K562 (cell line): ENCODE measurements around the gene GAB2. TPM values are rescaled to one million over a fixed set of nuclear protein-coding genes. Genes with fewer than 3 reads are reported as not detected.

ENCODE experiments used
- BRD9 ChIP-seq: fragments of 450-650 bp; IDR thresholded peaks from 2 replicates; pipeline ENCODE4 v1.6.1; 2018; ENCODE audit warnings: low read depth; ENCODE audit not compliant: partially characterized antibody
- BRF2 ChIP-seq: IDR thresholded peaks from 3 replicates; pipeline ENCODE4 v1.6.1; 2011; ENCODE audit warnings: borderline replicate concordance, mild to moderate bottlenecking; ENCODE audit not compliant: insufficient read length, insufficient read depth
- CBX8 ChIP-seq: fragments of 200-600 bp; sonication (generic); IDR thresholded peaks from 2 replicates; pipeline ENCODE4 v1.6.1; 2012; ENCODE audit warnings: borderline replicate concordance, mixed run types, low read depth, mild to moderate bottlenecking, moderate library complexity, mixed read lengths, low read length, control low read depth, inconsistent platforms; ENCODE audit not compliant: poor library complexity, severe bottlenecking; ENCODE audit errors: extremely low read depth
- CREB3L1 ChIP-seq: fragments of 450-650 bp; IDR thresholded peaks from 2 replicates; pipeline ENCODE4 v1.6.1; 2014; ENCODE audit warnings: low read depth, mild to moderate bottlenecking, moderate library complexity, borderline replicate concordance
- CTCF ChIP-seq, 3 experiments: IDR thresholded peaks in 2 of 3; conservative IDR thresholded peaks in 1 of 3; 2 replicates each; pipeline ENCODE4 v1.5.1; 2011 to 2012; ENCODE audit warnings: low read length in 3 of 3, mild to moderate bottlenecking in 3 of 3, control low read depth in 2 of 3, improper control_type of control experiment in 1 of 3, inconsistent platforms in 1 of 3, low read depth in 1 of 3, mixed read lengths in 1 of 3, moderate library complexity in 1 of 3; ENCODE audit not compliant: insufficient read depth in 2 of 3
- HOMEZ ChIP-seq: fragments of 250-450 bp; sonication (Bioruptor Pico); IDR thresholded peaks from 2 replicates; pipeline ENCODE4 v1.4.0; 2020; ENCODE audit warnings: mild to moderate bottlenecking, moderate library complexity
- KLF13 ChIP-seq: fragments of 450-650 bp; IDR thresholded peaks from 2 replicates; pipeline ENCODE4 v1.6.1; 2016; ENCODE audit warnings: missing genetic modification characterization, low read depth, mild to moderate bottlenecking, missing compliant biosample characterization, moderate library complexity, borderline replicate concordance
- MNT ChIP-seq, 2 experiments: fragments of 450-650 bp; conservative IDR thresholded peaks; 2 replicates each; pipeline ENCODE4 v1.6.1; 2017; ENCODE audit warnings: mild to moderate bottlenecking in 2 of 2, moderate library complexity in 2 of 2
- RFX7 ChIP-seq: fragments of 250-450 bp; sonication (Bioruptor Pico); IDR thresholded peaks from 2 replicates; pipeline ENCODE4 v1.5.1; 2021; ENCODE audit warnings: mild to moderate bottlenecking
- XRCC5 ChIP-seq: fragments of 200-400 bp; formaldehyde crosslinking; IDR thresholded peaks from 2 replicates; pipeline ENCODE4 v1.6.1; 2017; ENCODE audit warnings: low read depth, mild to moderate bottlenecking, low read length
- ZNF175 ChIP-seq: fragments of 200-800 bp; sonication (Bioruptor generic); IDR thresholded peaks from 2 replicates; pipeline ENCODE4 v1.6.1; 2016; ENCODE audit warnings: low read depth, mild to moderate bottlenecking, missing genetic modification characterization, missing compliant biosample characterization
- polyA plus RNA-seq, 8 experiments: library from polyadenylated mRNA; depleted of rRNA in 4 of 8; stranded (reverse) in 5 of 8; unstranded in 3 of 8; fragments of >200 nt; fragmentation: Nextera tagmentation in 2 of 8; fragmentation: Illumina TruSeq in 1 of 8; extraction: Ambion mirVana in 2 of 8; extraction: Trizol in 1 of 8; gene quantifications; 2 replicates each; pipeline versions ENCODE4 v1.2.1 to v1.2.3, GENCODE V29; 2011 to 2014; ENCODE audit warnings: inconsistent platforms in 1 of 8, missing spikeins in 1 of 8
- total RNA-seq, 7 experiments: library from RNA; depleted of rRNA in 6 of 7; stranded (reverse); fragments of >200 nt in 6 of 7; fragmentation: Illumina TruSeq in 2 of 7; extraction: Trizol in 2 of 7; gene quantifications; 2 replicates each; pipeline versions ENCODE4 v1.2.1 to v1.2.3, GENCODE V29; 2011 to 2021; ENCODE audit warnings: low replicate concordance in 1 of 7
- TF ChIP-seq, protein P1 (sequence below), 3 experiments: fragments of 200-800 bp in 1 of 3; sonication (Bioruptor generic) in 1 of 3; sonication (generic) in 1 of 3; formaldehyde crosslinking in 1 of 3; IDR thresholded peaks; 2 replicates each; pipeline versions ENCODE4 v1.6.1 to v1.8.0; 2016 to 2022; ENCODE audit warnings: mild to moderate bottlenecking in 2 of 3, missing compliant biosample characterization in 2 of 3, missing genetic modification characterization in 2 of 3, missing genetic modification reagents in 1 of 3

The GAB2 gene
- total and polyA plus RNA-seq, 9 of the 15 experiments (the other 6 are each of a cell fraction or from before 2014, with no cell fraction given) = 2.3 to 35.2 (median 16.1) TPM

DNA sequence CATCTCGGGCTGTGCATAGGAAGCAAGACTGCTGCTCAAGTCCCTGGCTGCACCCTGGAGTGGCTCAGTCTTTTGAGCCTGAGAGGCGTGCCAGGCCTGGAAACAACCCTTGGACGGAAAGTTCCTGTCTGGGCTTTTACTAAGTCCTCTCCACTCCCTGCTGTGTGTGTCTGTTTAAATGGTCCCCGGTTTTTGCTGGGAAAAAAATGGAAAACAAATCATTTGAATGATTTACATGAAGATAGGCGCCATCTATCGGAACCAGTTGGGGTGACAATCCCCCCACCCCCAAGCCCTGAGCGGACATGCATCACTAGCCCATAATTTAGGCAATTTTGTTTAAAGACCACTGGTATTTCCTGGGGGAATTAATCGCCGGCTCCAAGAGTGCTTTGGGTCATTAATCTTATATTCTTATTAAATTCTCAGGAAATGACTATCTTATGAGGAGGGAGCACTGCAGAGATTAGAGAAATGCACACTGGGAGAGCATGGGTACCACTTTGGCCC lies 2.7 kb upstream of the GAB2 start (continued):
- no peak for TF ChIP-seq CBX8
- TF ChIP-seq CTCF (IDR thresholded peaks at IDR 0.05 in 2 of 3, conservative IDR thresholded peaks at IDR 0.05 in 1 of 3; ENCODE audit: insufficient read depth in 2 of 3, low read depth in 1 of 3, low read length in 3 of 3) = peak; percentile 35 to 73 (median 73); a peak in 5 of 6 replicates
- TF ChIP-seq BRD9 = peak; percentile 61
- TF ChIP-seq KLF13 (tag) = no peak
- TF ChIP-seq MNT (conservative IDR thresholded peaks at IDR 0.05) = no peak
- peak; percentile 33; the same call in 1 of the 2 replicates for TF ChIP-seq XRCC5
- TF ChIP-seq HOMEZ (CRISPR knock-in tag) = no peak
- TF ChIP-seq RFX7 (CRISPR knock-in tag) = no peak
- no peak for TF ChIP-seq ZNF175 (CRISPR knock-in tag)
- TF ChIP-seq BRF2 = no peak
- no peak for TF ChIP-seq CREB3L1
- TF ChIP-seq, protein P1, sequence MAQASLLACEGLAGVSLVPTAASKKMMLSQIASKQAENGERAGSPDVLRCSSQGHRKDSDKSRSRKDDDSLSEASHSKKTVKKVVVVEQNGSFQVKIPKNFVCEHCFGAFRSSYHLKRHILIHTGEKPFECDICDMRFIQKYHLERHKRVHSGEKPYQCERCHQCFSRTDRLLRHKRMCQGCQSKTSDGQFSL (CRISPR knock-in tag; IDR thresholded peaks at IDR 0.05) = peak; percentile 70
- TF ChIP-seq, protein P1 (tag; IDR thresholded peaks at IDR 0.05) = no peak
